Germinal center (tissue), 1 donor: ENCODE results near the gene BOC.
"Not testable (repeated sequence)": the region's sequence is repeated elsewhere in the genome, so short reads cannot be mapped to it uniquely, and the experiment has no call there.

Experiments
- DNase-seq: peaks from one replicate; pipeline ENCODE4 v3.0.0; 2012; ENCODE audit warnings: mixed read lengths, low spot score

BOC gene

GRCh38 chr3:113211330-113212149 is at the start of gene BOC:
BOC (plus strand) TSS chr3:113211557; CDS start chr3:113249803, 38,246 bp downstream.
- DNase-seq: no peak

- no peak for DNase-seq
Measured at GRCh38 chr3:113161661-113162060, 49.7 kb upstream of the BOC start.

GRCh38 chr3:113163152-113163551 is 48.2 kb upstream of the BOC start:
- DNase-seq: no peak

- no peak for DNase-seq
Measured at GRCh38 chr3:113165841-113166240, 45.5 kb upstream of the BOC start.

- DNase-seq: no peak
Measured at GRCh38 chr3:113166357-113166718, 45.0 kb upstream of the BOC start.

- no peak for DNase-seq
Measured at GRCh38 chr3:113166719-113167492, 44.5 kb upstream of the BOC start.

- no peak for DNase-seq
Measured at GRCh38 chr3:113167825-113168801, 43.2 kb upstream of the BOC start.

GRCh38 chr3:113169891-113170452 is 41.4 kb upstream of the BOC start:
- no peak for DNase-seq

GRCh38 chr3:113170771-113171170 is 40.6 kb upstream of the BOC start:
- DNase-seq: no peak

- not testable (repeated sequence) for DNase-seq
Measured at GRCh38 chr3:113171675-113172300, 39.6 kb upstream of the BOC start.

GRCh38 chr3:113173102-113173501 is 38.3 kb upstream of the BOC start:
- DNase-seq: no peak

- DNase-seq: no peak
Measured at GRCh38 chr3:113174304-113174703, 37.1 kb upstream of the BOC start.

- DNase-seq: no peak
Measured at GRCh38 chr3:113174801-113175485, 36.4 kb upstream of the BOC start.

GRCh38 chr3:113177526-113177925 is 33.8 kb upstream of the BOC start:
- DNase-seq: no peak

- no peak for DNase-seq
Measured at GRCh38 chr3:113179235-113179824, 32.0 kb upstream of the BOC start.

GRCh38 chr3:113183748-113184661 is 27.4 kb upstream of the BOC start:
- no peak for DNase-seq

- no peak for DNase-seq
Measured at GRCh38 chr3:113185194-113185835, 26.0 kb upstream of the BOC start.

GRCh38 chr3:113186566-113186965 is 24.8 kb upstream of the BOC start:
- DNase-seq: no peak

- no peak for DNase-seq
Measured at GRCh38 chr3:113193288-113193687, 18.1 kb upstream of the BOC start.
